ENCODE results near the gene CASZ1. TPM values are rescaled to one million over a fixed set of nuclear protein-coding genes. Genes with fewer than 3 reads are reported as not detected.

The CASZ1 gene
- total and polyA plus RNA-seq, 9 of the 15 experiments (the other 6 are each of a cell fraction or from before 2014, with no cell fraction given), result 0.01 to 4.0 (median 0.76) TPM; not detected in 1

- no peak for TF ChIP-seq BDP1 (IDR thresholded peaks at IDR 0.05; ENCODE audit: insufficient read depth, insufficient read length)
- no peak for TF ChIP-seq JUND (IDR thresholded peaks at IDR 0.05; ENCODE audit: borderline replicate concordance, low read depth, low read length)
- no peak for TF ChIP-seq JUND (tag; IDR thresholded peaks at IDR 0.05; ENCODE audit: borderline replicate concordance, low read depth, low read length)
- no peak for TF ChIP-seq TCF3 (CRISPR knock-in tag; IDR thresholded peaks at IDR 0.05)
- no peak for TF ChIP-seq ZKSCAN1 (IDR thresholded peaks at IDR 0.05; ENCODE audit: low read depth, low read length)
Observed at GRCh38 chr1:10612436-10613160, 183.8 kb downstream of the CASZ1 start (continued).

- no TSS peak for BruUV-seq (replicated peaks)
Observed at GRCh38 chr1:10610901-10611600, 185.4 kb downstream of the CASZ1 start.

More at GRCh38 chr1:10610901-10611600, 185.4 kb downstream of the CASZ1 start:
- Histone ChIP-seq H3K4me1 (replicated peaks in 1 of 2; ENCODE audit: control insufficient read depth in 2 of 2, insufficient read depth in 2 of 2, low read length in 2 of 2) (no peaks in the 10 kb centered on the region), H3K27me3 (ENCODE audit: control insufficient read depth in 2 of 2, insufficient read depth in 2 of 2, low read length in 2 of 2) (no peaks in the 10 kb centered on the region), H3K79me2 (ENCODE audit: control insufficient read depth, insufficient read depth, low read length) (no peaks in the 10 kb centered on the region), H4K20me1 (replicated peaks; ENCODE audit: control insufficient read depth, insufficient read depth, low read length) (0 out of 2 replicates have a peak, but pooled peaks cover 21% of the 10 kb centered on the region), H3K27ac (ENCODE audit: extremely low read depth, low read depth, low read length) (no peak overlapping the region), H3K9ac (ENCODE audit: insufficient read depth in 1 of 2, low read depth in 2 of 2, low read length in 2 of 2) (no peak overlapping the region), H3K9me3 (replicated peaks; ENCODE audit: control insufficient read depth, insufficient read depth, low read depth, low read length) (no peaks in the 10 kb centered on the region), H3K4me2 (ENCODE audit: insufficient read depth, low read length) (no peak overlapping the region), H2AFZ (ENCODE audit: low read depth, low read length) (no peak overlapping the region), H3K36me3 (ENCODE audit: control insufficient read depth, insufficient read depth, low read length) (no peaks in the 10 kb centered on the region), H3K4me3 (no peak overlapping the region), H3K9me1 (ENCODE audit: control insufficient read depth, insufficient read depth, low read length) (no peaks in the 10 kb centered on the region)
- FAIRE-seq, result no peak
- intact Hi-C loops (cut with micrococcal nuclease) (no loop called here), in situ Hi-C loops (cut with MboI) (no loop called here)
- no peak for DNase-seq (ENCODE audit: extremely low read depth in 1 of 4, low spot score in 3 of 4)
- no peak for ATAC-seq
- no peak for TF ChIP-seq ATF6 (CRISPR knock-in tag; IDR thresholded peaks at IDR 0.05)
- TF ChIP-seq PCBP2 (IDR thresholded peaks at IDR 0.05; ENCODE audit: low read depth, low read length, poor library complexity, severe bottlenecking), result no peak
- TF ChIP-seq ZBTB11 (CRISPR knock-in tag; IDR thresholded peaks at IDR 0.05), result no peak
- TF ChIP-seq DACH1 (IDR thresholded peaks at IDR 0.05; ENCODE audit: partially characterized antibody), result no peak
- no peak for TF ChIP-seq TEAD1 (CRISPR knock-in tag; IDR thresholded peaks at IDR 0.05)
- TF ChIP-seq ZNF146 (CRISPR knock-in tag; IDR thresholded peaks at IDR 0.05; ENCODE audit: unreplicated experiment), result no peak
- no peak for TF ChIP-seq HOXB6 (CRISPR knock-in tag; IDR thresholded peaks at IDR 0.05; ENCODE audit: borderline replicate concordance)
- POLR2A ChIA-PET, result interaction anchor here (1.4 to 1.7 kb wide), 2 partner anchors 10 to 24 kb away, joined by 4 read pairs; no protein-coding TSS in a partner anchor
- 85% methylated on average over 6 of the region's 6 CpGs for WGBS (ENCODE audit: insufficient coverage, low coverage, missing lambda C conversion rate)
- CTCF ChIA-PET (ENCODE audit: low intra/inter-chr PET ratio), result no interaction called here
